Measurements from ENCODE around the gene JAKMIP1.
A peak's percentile ranks its signal among the peaks of the same experiment; 100 is the strongest.

The JAKMIP1 gene

GRCh38 chr4:6112606-6113290, 87.6 kb downstream of the JAKMIP1 start:
- no peak for DNase-seq
- H3K27me3 ChIP-seq (ENCODE audit: insufficient read depth, low read depth, severe bottlenecking) = no peaks in the 10 kb centered on the region
- TF ChIP-seq, protein P1, sequence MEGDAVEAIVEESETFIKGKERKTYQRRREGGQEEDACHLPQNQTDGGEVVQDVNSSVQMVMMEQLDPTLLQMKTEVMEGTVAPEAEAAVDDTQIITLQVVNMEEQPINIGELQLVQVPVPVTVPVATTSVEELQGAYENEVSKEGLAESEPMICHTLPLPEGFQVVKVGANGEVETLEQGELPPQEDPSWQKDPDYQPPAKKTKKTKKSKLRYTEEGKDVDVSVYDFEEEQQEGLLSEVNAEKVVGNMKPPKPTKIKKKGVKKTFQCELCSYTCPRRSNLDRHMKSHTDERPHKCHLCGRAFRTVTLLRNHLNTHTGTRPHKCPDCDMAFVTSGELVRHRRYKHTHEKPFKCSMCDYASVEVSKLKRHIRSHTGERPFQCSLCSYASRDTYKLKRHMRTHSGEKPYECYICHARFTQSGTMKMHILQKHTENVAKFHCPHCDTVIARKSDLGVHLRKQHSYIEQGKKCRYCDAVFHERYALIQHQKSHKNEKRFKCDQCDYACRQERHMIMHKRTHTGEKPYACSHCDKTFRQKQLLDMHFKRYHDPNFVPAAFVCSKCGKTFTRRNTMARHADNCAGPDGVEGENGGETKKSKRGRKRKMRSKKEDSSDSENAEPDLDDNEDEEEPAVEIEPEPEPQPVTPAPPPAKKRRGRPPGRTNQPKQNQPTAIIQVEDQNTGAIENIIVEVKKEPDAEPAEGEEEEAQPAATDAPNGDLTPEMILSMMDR (IDR thresholded peaks at IDR 0.05; ENCODE audit: low read depth, low read length) = no peak
- H3K36me3 ChIP-seq = no peaks in the 10 kb centered on the region; the same call in 1 of the 2 replicates
- no peak overlapping the region for H3K27ac ChIP-seq
- no peaks in the 10 kb centered on the region for H3K9me3 ChIP-seq (ENCODE audit: severe bottlenecking)
- H3K4me3 ChIP-seq (ENCODE audit: low read depth, low read length) = no peak overlapping the region

- H3K36me3 ChIP-seq = peaks cover 3% of the 10 kb centered on the region; the same call in 1 of the 2 replicates
- H3K27me3 ChIP-seq (ENCODE audit: insufficient read depth, low read depth, severe bottlenecking) = no peaks in the 10 kb centered on the region
- no peaks in the 10 kb centered on the region for H3K9me3 ChIP-seq (ENCODE audit: severe bottlenecking)
- no peak for DNase-seq
- H3K4me3 ChIP-seq (ENCODE audit: low read depth, low read length) = no peak overlapping the region
- 0 out of 2 replicates have a peak overlapping the region, but pooled peaks have one; percentile 17 for H3K27ac ChIP-seq
- TF ChIP-seq, protein P1 (IDR thresholded peaks at IDR 0.05; ENCODE audit: low read depth, low read length) = no peak
These were observed 88.9 kb downstream of the JAKMIP1 start for GRCh38 chr4:6111354-6111960.

GRCh38 chr4:6110681-6111353, 89.5 kb downstream of the JAKMIP1 start:
- DNase-seq = no peak
- Histone ChIP-seq H3K9me3 (ENCODE audit: severe bottlenecking) (no peaks in the 10 kb centered on the region), H3K36me3 (peaks cover 3% of the 10 kb centered on the region; the same call in 1 of the 2 replicates), H3K27me3 (ENCODE audit: insufficient read depth, low read depth, severe bottlenecking) (no peaks in the 10 kb centered on the region), H3K27ac (peak overlapping the region; percentile 44), H3K4me3 (ENCODE audit: low read depth, low read length) (no peak overlapping the region)
- TF ChIP-seq, protein P1 (IDR thresholded peaks at IDR 0.05; ENCODE audit: low read depth, low read length) = no peak

DNA sequence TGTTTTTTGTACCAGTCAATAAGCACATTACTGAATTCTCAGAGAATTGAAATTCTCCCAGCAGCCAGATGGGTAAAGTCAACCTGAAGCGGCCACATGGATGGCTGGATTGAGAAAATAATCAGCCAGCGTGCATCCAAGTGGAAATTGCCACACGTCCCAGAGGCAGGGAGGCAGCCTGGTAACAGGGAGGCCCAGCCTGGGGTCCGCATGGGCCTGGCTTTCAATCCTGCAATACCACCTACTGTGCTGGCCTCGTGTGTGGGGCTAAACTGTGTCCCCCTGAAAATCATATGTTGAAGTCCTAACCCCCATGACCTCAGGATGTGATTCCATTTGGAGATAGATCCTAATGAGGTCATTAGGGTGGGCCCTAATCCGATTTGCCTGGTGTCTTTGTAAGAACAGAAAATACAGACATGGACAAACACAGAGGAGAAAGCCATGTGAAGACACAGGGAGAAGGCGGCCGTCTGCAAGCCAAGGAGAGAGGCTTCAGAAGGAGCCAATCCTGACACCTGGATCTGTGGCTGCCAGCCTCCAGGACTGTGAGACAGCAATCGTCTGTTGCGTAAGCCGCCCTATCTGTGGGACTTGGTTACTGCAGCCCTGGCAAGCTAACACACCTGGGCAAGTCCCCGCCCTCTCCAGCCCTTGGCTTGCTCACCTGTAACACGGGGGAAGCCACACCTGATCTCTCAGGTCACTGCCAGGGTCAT, 90.3 kb downstream of the JAKMIP1 start:
- Histone ChIP-seq H3K9me3 (ENCODE audit: severe bottlenecking) (no peaks in the 10 kb centered on the region), H3K27me3 (ENCODE audit: insufficient read depth, low read depth, severe bottlenecking) (no peaks in the 10 kb centered on the region), H3K27ac (peak overlapping the region; percentile 44), H3K36me3 (peaks cover 3% of the 10 kb centered on the region; the same call in 1 of the 2 replicates), H3K4me3 (ENCODE audit: low read depth, low read length) (no peak overlapping the region)
- DNase-seq = peak; percentile 86
- TF ChIP-seq, protein P1 (IDR thresholded peaks at IDR 0.05; ENCODE audit: low read depth, low read length) = peak; percentile 94

DNA sequence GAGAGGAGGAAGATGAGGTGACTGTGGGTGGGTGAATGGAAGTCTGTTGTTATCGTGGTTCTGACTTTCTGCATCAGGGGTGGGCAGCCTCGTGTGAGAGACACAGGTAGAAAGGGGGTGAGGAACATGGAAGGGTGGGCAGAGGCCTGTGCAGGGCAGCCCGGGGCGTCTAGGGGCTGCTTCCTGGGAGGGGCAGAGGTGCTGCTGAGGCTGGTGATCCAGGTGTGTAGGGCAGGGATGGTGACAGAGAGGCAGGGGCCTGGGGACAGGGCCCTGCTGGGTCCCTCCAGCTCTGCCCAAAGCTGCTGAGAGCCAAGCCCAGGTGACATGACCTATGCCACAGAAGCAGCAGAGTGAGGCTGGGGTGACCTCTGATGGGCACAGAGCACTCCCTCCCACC, 92.5 kb downstream of the JAKMIP1 start:
- Histone ChIP-seq H3K27ac (no peak overlapping the region), H3K4me3 (ENCODE audit: low read depth, low read length) (no peak overlapping the region), H3K9me3 (ENCODE audit: severe bottlenecking) (no peaks in the 10 kb centered on the region), H3K36me3 (peaks cover 3% of the 10 kb centered on the region; the same call in 1 of the 2 replicates), H3K27me3 (ENCODE audit: insufficient read depth, low read depth, severe bottlenecking) (no peaks in the 10 kb centered on the region)
- no peak for DNase-seq
- TF ChIP-seq, protein P1 (IDR thresholded peaks at IDR 0.05; ENCODE audit: low read depth, low read length) = no peak
